Osteoblast (primary cell): ENCODE results near the gene GDI1. TPM values are rescaled to one million over a fixed set of nuclear protein-coding genes. Genes with fewer than 3 reads are reported as not detected.

Experiments
- DNase-seq: peaks from one replicate; pipeline ENCODE4 v3.0.0; 2011; ENCODE audit warnings: low spot score, mixed read lengths; ENCODE audit not compliant: insufficient read length; ENCODE audit errors: missing footprints
- H2AFZ ChIP-seq: 2 replicates; pipeline ENCODE4 v1.6.0; 2011; ENCODE audit warnings: mild to moderate bottlenecking, low read length
- H3K27ac ChIP-seq: 2 replicates; pipeline ENCODE4 v1.5.1; 2011; ENCODE audit warnings: mild to moderate bottlenecking, low read depth, low read length, moderate library complexity
- H3K27me3 ChIP-seq: 2 replicates; pipeline ENCODE4 v1.6.0; 2012; ENCODE audit warnings: mild to moderate bottlenecking, control low read depth, inconsistent platforms, low read length, moderate library complexity; ENCODE audit not compliant: insufficient read depth
- H3K36me3 ChIP-seq: 2 replicates; pipeline ENCODE4 v1.5.1; 2011; ENCODE audit warnings: mild to moderate bottlenecking, low read length, control low read depth, moderate library complexity; ENCODE audit not compliant: insufficient read depth
- H3K4me1 ChIP-seq: 2 replicates; pipeline ENCODE4 v1.5.1; 2011; ENCODE audit warnings: mild to moderate bottlenecking, low read length, control low read depth, moderate library complexity; ENCODE audit not compliant: insufficient read depth
- H3K4me2 ChIP-seq: 2 replicates; pipeline ENCODE4 v1.6.0; 2011; ENCODE audit warnings: mild to moderate bottlenecking, low read length; ENCODE audit not compliant: insufficient read depth
- H3K4me3 ChIP-seq: fragments of 200-600 bp; sonication (generic); 3 replicates; pipeline ENCODE4 v1.5.1; 2012; ENCODE audit warnings: mild to moderate bottlenecking, low read length, inconsistent platforms; ENCODE audit not compliant: insufficient read depth
- H3K79me2 ChIP-seq: 2 replicates; pipeline ENCODE4 v1.6.0; 2012; ENCODE audit warnings: mild to moderate bottlenecking, low read length, control low read depth, inconsistent platforms; ENCODE audit not compliant: insufficient read depth
- H3K9me3 ChIP-seq: 2 replicates; pipeline ENCODE4 v1.5.1; 2011; ENCODE audit warnings: low read depth, low read length, control low read depth
- H4K20me1 ChIP-seq: 2 replicates; pipeline ENCODE4 v1.6.0; 2012; ENCODE audit warnings: mild to moderate bottlenecking, low read length, control low read depth; ENCODE audit not compliant: insufficient read depth
- total RNA-seq: library from RNA; depleted of rRNA; stranded (reverse); fragments of >200 nt; gene quantifications from 2 replicates; pipeline ENCODE4 v1.2.3, GENCODE V29; 2012
- TF ChIP-seq, protein P1 (sequence below): IDR thresholded peaks from 2 replicates; pipeline ENCODE4 v1.5.1; 2011; ENCODE audit warnings: mild to moderate bottlenecking, low read depth, low read length, moderate library complexity; ENCODE audit errors: extremely low read depth

Gene GDI1
- total RNA-seq, 1 donor, result 74.6 TPM

DNA sequence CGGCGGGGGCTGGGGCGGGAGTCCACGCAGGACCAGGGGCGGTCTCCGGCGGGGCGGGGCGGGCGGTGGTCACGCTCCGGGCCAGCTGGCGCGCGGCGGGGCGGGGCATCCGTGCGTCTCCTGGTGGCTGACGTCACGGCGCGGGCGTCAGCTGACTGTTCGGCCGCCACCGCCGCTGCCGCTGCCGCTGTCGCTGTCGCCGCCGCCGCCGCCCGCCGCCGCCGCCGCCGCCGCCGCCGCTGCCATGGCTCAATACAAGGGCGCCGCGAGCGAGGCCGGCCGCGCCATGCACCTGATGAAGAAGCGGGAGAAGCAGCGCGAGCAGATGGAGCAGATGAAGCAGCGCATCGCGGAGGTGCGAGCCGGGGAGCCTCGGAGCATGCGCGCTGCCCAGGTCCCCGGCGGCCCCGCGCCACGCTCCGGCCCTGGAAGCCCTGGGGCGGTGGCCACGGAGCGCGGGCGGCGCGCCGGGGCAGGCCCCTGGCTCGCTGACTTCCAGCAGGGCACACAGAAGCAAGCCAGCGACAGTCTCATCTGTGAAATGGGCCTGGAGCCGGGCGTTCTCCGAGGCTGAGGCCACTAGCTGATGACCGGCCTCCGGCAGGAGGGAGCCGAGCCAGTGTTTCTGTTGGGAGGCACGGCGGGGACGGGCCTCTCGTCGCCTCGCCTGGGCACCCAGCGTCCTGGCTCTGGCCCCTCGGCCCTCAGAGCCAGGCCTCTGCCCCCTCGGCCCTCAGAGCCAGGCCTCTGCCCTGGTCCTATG, 7.2 kb downstream of the GDI1 start, which contains the start of gene FAM50A:
Gene FAM50A, plus strand, starts transcription at position 150 of the 763 bp plus-strand sequence. Its CDS starts 95 bp downstream, at position 245.
- peak within 1 kb of the TSS; percentile 22 for H2AFZ ChIP-seq
- H4K20me1 ChIP-seq, result peaks cover 28% of the 10 kb centered on the region
- H3K36me3 ChIP-seq, result peaks cover 50% of the 10 kb centered on the region
- H3K4me1 ChIP-seq, result peaks cover 10% of the 10 kb centered on the region
- peak within 1 kb of the TSS; percentile 76 for H3K4me3 ChIP-seq
- peak within 1 kb of the TSS; percentile 76 for H3K4me2 ChIP-seq
- H3K27me3 ChIP-seq, result no peaks in the 10 kb centered on the region
- H3K9me3 ChIP-seq, result no peaks in the 10 kb centered on the region
- TF ChIP-seq, protein P1, sequence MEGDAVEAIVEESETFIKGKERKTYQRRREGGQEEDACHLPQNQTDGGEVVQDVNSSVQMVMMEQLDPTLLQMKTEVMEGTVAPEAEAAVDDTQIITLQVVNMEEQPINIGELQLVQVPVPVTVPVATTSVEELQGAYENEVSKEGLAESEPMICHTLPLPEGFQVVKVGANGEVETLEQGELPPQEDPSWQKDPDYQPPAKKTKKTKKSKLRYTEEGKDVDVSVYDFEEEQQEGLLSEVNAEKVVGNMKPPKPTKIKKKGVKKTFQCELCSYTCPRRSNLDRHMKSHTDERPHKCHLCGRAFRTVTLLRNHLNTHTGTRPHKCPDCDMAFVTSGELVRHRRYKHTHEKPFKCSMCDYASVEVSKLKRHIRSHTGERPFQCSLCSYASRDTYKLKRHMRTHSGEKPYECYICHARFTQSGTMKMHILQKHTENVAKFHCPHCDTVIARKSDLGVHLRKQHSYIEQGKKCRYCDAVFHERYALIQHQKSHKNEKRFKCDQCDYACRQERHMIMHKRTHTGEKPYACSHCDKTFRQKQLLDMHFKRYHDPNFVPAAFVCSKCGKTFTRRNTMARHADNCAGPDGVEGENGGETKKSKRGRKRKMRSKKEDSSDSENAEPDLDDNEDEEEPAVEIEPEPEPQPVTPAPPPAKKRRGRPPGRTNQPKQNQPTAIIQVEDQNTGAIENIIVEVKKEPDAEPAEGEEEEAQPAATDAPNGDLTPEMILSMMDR, result no peak
- peaks cover 62% of the 10 kb centered on the region for H3K79me2 ChIP-seq
- peak within 1 kb of the TSS; percentile 66 for H3K27ac ChIP-seq
- peak; percentile 99 for DNase-seq

GRCh38 chrX:154444755-154445246, 7.8 kb downstream of the GDI1 start:
- Histone ChIP-seq H3K4me3 (peak overlapping the region; percentile 76), H3K4me1 (peaks cover 10% of the 10 kb centered on the region), H3K79me2 (peaks cover 56% of the 10 kb centered on the region), H3K27me3 (no peaks in the 10 kb centered on the region), H3K9me3 (no peaks in the 10 kb centered on the region), H3K27ac (peak overlapping the region; percentile 66), H4K20me1 (peaks cover 24% of the 10 kb centered on the region), H3K4me2 (peak overlapping the region; percentile 76), H3K36me3 (peaks cover 53% of the 10 kb centered on the region), H2AFZ (no peak overlapping the region)
- TF ChIP-seq, protein P1, result no peak
- peak; percentile 89 for DNase-seq

GRCh38 chrX:154445776-154446175, 8.8 kb downstream of the GDI1 start:
- no peaks in the 10 kb centered on the region for H3K9me3 ChIP-seq
- H3K36me3 ChIP-seq, result peaks cover 50% of the 10 kb centered on the region
- TF ChIP-seq, protein P1, result no peak
- H3K4me3 ChIP-seq, result no peak overlapping the region
- peaks cover 17% of the 10 kb centered on the region for H4K20me1 ChIP-seq
- H3K4me2 ChIP-seq, result no peak overlapping the region
- DNase-seq, result no peak
- H3K79me2 ChIP-seq, result peaks cover 46% of the 10 kb centered on the region
- no peaks in the 10 kb centered on the region for H3K27me3 ChIP-seq
- no peak overlapping the region for H3K27ac ChIP-seq
- H3K4me1 ChIP-seq, result peaks cover 10% of the 10 kb centered on the region
- H2AFZ ChIP-seq, result no peak overlapping the region

DNA sequence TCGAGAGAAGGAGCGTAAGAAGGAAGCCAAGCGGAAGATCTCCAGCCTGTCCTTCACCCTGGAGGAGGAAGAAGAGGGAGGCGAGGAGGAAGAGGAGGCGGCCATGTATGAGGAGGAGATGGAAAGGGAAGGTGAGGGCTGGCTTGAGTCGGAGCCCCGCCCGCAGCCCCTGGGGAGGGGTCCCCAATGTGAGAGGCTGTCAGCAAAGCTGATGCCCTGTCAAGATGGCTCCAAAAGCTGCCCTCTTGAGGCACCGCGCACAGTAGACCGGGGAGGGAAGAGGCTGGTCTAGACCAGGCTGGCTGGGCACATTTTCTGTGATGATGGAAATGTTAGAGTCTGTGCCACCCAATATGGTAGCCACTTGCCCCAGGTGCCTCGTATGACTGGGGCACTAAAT, 9.5 kb downstream of the GDI1 start:
- DNase-seq, result no peak
- peaks cover 15% of the 10 kb centered on the region for H4K20me1 ChIP-seq
- no peaks in the 10 kb centered on the region for H3K9me3 ChIP-seq
- no peak overlapping the region for H3K4me3 ChIP-seq
- H2AFZ ChIP-seq, result no peak overlapping the region
- peaks cover 43% of the 10 kb centered on the region for H3K79me2 ChIP-seq
- peaks cover 10% of the 10 kb centered on the region for H3K4me1 ChIP-seq
- H3K36me3 ChIP-seq, result peaks cover 47% of the 10 kb centered on the region
- no peak overlapping the region for H3K27ac ChIP-seq
- no peaks in the 10 kb centered on the region for H3K27me3 ChIP-seq
- H3K4me2 ChIP-seq, result no peak overlapping the region
- TF ChIP-seq, protein P1, result no peak
